ENCODE data around the gene COPG1. TPM values are rescaled to one million over a fixed set of nuclear protein-coding genes. Genes with fewer than 3 reads are reported as not detected.
A peak's percentile ranks its signal among the peaks of the same experiment; 100 is the strongest.

The COPG1 gene
- total and polyA plus RNA-seq, 2 of the 13 experiments (the other 11 are each of a cell fraction or from before 2014, with no cell fraction given), result 98.6 to 166 TPM

DNA sequence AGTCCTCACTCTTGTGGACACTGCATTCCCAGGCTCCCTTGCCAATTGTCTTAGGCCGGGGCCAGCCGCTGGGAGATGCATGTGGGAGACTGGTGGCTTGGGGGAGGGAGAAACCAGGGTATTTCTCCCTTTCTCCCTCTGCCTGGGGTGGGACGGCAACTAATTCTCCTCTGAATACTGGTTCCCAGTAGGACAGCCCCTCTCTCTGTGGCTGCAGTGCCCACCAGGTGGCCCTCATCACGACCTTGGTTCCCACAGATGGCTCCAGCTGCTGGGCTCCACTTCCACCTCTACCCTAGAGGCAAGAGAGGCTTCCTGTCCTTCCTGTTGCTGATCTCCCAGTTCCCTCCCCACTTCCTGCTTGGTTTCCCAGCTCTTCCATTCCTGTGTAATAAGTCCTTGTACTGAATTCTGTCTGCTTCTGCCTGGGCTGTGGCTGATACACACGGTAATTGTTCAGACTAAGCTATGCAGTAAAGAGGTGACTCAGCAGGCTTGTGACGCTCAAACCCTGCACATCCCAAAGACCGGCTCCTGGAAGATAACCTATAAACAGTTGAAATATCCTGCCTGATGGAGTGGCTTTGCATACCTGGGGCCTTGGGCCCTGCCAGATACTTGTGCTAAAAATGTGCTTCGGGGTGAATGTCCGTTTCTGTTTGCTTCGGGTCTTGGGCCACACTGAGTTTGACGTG, 20.4 kb upstream of the COPG1 start (continued):
- TF ChIP-seq HINFP (CRISPR knock-in tag; IDR thresholded peaks at IDR 0.05; ENCODE audit: low read depth) (peak; percentile 47; the same call in 1 of the 2 replicates), SAP130 (CRISPR knock-in tag; IDR thresholded peaks at IDR 0.05; ENCODE audit: low read depth) (peak; percentile 28; the same call in 1 of the 2 replicates), BCL3 (CRISPR knock-in tag; IDR thresholded peaks at IDR 0.05) (no peak), CREM (IDR thresholded peaks at IDR 0.05) (no peak), CREM (CRISPR knock-in tag; IDR thresholded peaks at IDR 0.05) (no peak), AGO2 (optimal IDR thresholded peaks at IDR 0.05; ENCODE audit: low read depth, low read length) (no peak), ZNF468 (CRISPR knock-in tag; IDR thresholded peaks at IDR 0.05) (no peak), RXRB (CRISPR knock-in tag; IDR thresholded peaks at IDR 0.05; ENCODE audit: borderline replicate concordance) (no peak; the same call in 1 of the 2 replicates), CBX2 (IDR thresholded peaks at IDR 0.05; ENCODE audit: low read depth, low read length) (no peak), CBX2 (CRISPR knock-in tag; IDR thresholded peaks at IDR 0.05; ENCODE audit: low read depth) (no peak), RBM22 (optimal IDR thresholded peaks at IDR 0.05; ENCODE audit: low read length) (no peak), MZF1 (CRISPR knock-in tag; IDR thresholded peaks at IDR 0.05; ENCODE audit: borderline replicate concordance) (no peak), PHF5A (CRISPR knock-in tag; IDR thresholded peaks at IDR 0.05; ENCODE audit: low read depth, unreplicated experiment) (no peak), ZNF580 (CRISPR knock-in tag; IDR thresholded peaks at IDR 0.05; ENCODE audit: borderline replicate concordance, low read depth) (no peak), NKX3-1 (CRISPR knock-in tag; IDR thresholded peaks at IDR 0.05) (no peak), MTA1 (CRISPR knock-in tag; IDR thresholded peaks at IDR 0.05; ENCODE audit: borderline replicate concordance) (no peak), ZNF460 (CRISPR knock-in tag; IDR thresholded peaks at IDR 0.05; ENCODE audit: borderline replicate concordance) (no peak), ZNF501 (CRISPR knock-in tag; IDR thresholded peaks at IDR 0.05) (no peak), ZNF773 (CRISPR knock-in tag; IDR thresholded peaks at IDR 0.05; ENCODE audit: borderline replicate concordance) (no peak), HNRNPL (IDR thresholded peaks at IDR 0.05; ENCODE audit: low read depth, low read length) (no peak), ZNF296 (CRISPR knock-in tag; conservative IDR thresholded peaks at IDR 0.05) (no peak), SRY (CRISPR knock-in tag; IDR thresholded peaks at IDR 0.05) (no peak), KDM5B (CRISPR knock-in tag; IDR thresholded peaks at IDR 0.05; ENCODE audit: borderline replicate concordance) (no peak), STAT5B (CRISPR knock-in tag; IDR thresholded peaks at IDR 0.05) (no peak), HOXA3 (CRISPR knock-in tag; IDR thresholded peaks at IDR 0.05) (0 out of 2 replicates have a peak, but pooled peaks have one; percentile 11), GABPB1 (CRISPR knock-in tag; IDR thresholded peaks at IDR 0.05) (peak; percentile 28; the same call in 1 of the 2 replicates), HBP1 (CRISPR knock-in tag; IDR thresholded peaks at IDR 0.05; ENCODE audit: low read depth) (no peak)
- TF ChIP-seq, protein P1, sequence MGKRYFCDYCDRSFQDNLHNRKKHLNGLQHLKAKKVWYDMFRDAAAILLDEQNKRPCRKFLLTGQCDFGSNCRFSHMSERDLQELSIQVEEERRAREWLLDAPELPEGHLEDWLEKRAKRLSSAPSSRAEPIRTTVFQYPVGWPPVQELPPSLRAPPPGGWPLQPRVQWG (CRISPR knock-in tag; IDR thresholded peaks at IDR 0.05; ENCODE audit: borderline replicate concordance, low read depth), result no peak
